ENCODE measurements around the gene BDH1.

The BDH1 gene

DNA sequence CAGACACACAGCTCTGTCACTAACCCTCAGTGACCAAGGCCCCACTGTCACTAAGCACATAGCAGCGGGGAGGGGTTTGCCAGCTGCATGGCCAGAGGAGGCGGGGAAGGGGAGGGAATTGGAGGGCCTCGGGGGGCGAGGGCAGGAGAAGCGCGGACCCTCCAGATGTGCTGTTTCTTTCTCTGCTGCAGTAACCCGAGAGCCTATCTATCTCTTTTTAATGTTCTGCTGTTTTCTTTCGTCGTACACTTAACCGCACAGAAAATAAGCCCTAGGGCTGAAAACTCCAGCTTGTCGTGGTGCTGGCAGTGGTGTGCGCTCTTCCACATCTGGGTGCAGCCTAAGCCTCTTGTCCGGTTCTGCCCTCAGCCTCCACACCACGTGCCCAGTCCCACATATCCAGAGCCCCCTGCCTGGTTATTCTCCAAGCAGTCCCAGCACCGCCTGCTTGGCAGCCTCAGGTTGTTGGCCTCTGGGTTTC is 51.1 kb downstream of the BDH1 start:
- DNase-seq = no peak

DNA sequence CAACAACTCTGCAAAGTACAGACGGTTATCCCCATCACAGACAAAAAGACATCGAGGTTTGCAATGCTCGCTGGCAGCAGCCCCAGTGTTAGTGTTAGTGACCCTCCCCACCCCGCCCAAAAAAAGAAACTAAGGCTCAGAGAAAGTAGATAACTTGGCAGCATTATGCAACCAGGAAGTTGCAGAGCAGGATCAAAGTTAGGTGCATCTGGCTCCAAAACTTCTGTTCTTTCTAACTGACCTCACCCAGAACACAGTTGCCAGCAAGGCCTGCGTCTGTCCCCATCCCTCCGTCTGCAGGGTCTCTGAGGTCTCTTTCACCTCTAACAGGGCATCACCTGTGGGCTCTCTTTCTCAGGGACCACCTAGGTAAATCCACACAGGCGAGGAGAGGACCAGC is 51.5 kb downstream of the BDH1 start:
- no peak for DNase-seq

DNA sequence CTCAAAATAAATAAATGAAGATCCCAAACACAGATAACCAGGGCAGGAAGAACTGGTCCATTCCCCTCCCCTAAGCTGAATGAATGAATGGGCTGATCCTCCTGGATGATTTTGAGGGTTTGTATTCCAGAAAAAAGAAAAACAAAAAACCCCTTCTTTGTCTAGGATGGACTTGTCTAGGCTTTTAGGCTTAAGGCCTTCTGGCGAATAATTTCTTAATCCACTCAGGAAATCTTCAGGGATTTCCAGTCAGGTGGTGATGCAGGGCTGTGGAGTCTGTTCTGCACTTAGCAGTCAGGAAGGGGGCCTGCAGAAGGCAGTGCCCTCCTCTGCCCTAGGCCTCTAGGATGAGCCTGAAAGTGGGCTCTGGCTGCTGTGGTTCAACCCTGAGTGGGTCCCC is 52.1 kb downstream of the BDH1 start:
- DNase-seq = no peak

DNA sequence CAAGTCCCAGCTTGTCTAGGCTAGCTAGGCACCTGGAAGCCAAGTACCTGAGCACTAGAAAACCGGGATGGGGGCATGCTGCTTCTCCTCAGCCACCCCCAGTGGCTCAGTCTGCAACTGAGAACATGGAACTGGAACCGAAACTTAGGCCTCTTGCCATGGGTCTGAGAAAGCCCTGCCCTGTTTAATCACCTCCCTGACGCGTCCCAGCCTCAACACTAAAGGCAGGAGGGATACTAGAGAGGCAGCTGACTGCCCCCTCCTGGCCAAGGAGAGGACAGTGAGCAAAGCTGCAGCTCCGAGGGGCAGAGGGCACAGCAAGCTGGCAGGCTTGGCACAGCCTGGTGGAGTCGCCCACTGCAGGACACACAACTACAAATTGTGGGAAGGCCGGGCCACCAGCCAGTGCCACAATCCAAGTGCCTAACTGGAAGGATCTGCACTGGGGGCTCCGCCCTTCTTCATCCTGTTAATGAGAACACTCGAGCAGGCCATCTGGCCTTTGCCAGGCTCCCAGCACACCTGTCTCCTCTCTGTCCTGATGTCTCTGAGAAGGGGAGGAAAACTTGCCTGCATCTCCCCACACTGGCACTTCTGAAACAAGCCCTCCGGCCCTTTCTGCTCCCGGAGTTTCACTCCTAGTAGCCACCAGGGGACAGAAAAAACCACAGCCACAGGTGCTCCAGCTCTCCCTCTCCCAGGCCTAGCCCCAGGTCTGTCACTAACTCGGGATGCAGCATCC is 53.7 kb downstream of the BDH1 start:
- DNase-seq = no peak

DNA sequence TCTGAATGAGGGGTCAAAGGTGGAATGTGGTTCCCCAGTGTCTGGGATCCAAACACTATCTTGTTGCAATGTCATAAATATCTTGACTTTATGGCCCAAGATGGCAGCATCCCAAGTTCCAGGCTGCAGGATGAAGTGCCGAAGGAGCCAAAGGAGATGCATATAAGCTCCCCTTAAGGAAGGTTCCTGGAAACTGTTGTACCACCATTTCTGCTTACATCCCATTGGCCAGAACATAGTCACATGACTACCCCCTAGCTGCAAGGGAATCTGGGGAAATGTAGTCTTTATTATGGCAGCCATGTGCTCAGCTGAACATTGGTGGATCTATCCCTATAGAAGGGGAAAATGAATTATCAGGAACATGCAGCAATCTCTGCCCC is 54.3 kb downstream of the BDH1 start:
- DNase-seq = no peak

DNA sequence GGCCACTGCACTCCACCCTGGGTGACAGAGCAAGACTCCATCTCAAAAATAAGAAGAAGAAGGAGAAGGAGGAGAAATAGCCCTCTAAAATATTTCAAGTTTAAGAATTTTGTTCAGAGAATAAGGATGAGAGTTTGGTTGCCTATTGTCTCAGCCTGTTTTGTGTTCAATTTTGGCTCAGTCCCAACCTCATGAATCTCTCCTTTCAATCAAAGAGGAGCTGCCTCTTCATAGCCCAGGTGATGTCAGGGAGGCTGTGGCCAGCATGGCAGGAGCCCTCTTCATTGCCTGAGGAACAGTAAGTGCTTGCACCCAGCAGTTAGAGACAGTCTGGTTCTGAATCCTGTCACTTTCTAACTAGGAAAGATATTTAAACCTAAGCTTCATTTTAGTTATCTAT is 55.0 kb downstream of the BDH1 start:
- no peak for DNase-seq

DNA sequence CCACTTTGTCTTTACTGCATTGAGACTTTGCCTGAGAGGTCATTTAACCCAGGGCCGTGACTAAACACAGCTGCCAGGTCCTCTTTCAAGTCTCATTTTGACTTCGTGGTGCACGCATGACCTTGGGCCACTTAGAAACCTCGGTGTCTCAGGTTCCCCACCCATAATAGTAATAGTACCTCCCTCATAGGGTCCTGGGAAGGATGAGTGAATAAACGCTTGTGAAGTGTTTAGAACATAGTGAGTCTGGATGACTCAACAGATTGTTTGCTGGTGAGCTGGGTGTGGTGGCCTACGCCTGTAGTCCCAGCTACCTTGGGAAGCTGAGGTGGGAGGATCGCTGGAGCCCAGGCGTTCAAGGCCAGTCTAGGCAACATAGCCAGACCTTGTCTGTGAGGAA is 56.3 kb downstream of the BDH1 start:
- no peak for DNase-seq

DNA sequence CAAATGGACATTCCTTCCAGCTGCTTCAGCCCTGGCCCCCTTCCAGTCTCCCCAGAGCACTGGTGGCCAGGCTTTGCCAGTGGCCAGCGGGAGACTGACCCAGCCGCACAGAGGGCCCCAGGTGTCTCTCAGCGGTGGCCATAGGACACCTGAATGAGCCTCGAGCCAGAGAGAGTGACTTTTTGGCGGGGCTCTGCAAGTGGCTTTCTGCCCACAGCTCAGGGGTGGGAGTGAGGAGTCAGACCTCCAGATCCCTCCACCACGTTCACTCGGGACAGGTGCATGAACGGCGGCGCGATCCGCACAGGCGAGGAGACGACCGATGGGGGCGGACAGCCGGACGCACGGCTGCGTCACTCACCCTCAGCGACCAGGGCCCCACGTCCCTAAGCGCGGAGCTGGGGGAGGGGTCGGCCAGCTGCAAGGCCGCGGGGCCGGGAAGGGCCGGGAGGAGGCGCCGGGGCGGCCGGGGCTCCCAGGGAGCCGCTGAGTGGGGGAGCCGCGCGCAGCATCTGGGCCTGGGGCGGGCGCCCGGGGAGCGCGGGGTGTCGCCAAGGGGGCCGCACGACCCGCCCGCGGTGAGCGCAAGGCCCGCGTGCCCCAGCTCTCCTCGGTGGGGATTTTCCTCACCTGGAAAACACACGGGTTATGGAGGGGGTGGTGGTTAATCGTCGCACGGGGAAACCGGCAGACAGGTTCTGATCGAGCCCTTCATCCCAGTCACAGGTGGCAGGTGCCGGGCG is 57.1 kb downstream of the BDH1 start:
- no peak for DNase-seq

DNA sequence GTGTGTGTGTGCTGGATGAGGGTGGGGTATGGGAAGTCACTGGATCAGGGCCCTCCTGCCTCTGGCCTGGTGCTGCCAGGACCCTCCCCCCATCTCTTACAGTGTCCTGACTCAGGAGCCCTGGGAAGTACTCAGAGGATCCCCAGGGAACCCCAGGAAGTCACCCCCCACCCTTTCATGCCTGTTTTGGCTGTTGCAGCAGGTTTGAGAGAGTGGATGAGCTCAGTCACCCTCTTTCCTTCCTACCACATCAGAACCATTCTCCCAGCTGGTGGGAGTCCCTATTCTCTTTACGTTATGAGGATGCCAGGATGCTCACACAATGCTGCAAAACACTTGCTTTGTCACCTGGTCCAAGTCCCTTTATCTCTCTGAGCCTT is 59.0 kb downstream of the BDH1 start:
- no peak for DNase-seq

DNA sequence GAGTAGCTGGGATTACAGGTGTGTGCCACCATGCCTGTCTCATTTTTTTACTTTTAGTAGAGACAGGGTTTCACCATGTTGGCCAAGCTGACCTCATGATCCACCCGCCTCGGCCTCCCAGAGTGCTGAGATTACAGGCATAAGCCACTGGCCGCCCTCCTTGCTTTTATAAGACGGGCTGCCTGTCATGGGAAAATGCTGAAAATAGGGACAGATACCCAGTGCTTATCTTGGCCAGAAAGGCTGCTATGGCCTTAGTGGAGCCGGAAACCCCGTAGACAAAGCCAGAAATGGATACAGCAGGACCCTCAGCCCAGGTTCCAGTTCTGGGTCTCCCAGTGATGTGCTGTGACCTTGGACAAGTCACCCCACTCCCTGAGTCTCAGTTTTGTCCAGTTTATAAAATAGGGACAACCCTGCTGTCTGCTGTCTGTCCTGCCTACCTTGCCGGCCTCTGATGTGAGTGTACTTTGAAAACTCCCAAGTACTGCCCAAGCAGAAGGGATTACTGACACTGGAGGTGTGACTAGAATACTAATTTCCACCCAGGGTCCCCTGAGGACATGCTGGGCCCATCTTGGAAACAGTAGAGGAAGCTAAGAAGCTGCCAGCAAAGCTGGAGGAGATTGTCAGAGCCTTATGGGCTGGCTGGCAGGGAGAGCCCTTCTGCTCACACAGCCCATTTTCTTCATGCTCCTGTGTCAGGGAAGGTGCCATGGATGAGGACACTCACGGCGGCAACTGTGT is 59.6 kb downstream of the BDH1 start:
- no peak for DNase-seq

DNA sequence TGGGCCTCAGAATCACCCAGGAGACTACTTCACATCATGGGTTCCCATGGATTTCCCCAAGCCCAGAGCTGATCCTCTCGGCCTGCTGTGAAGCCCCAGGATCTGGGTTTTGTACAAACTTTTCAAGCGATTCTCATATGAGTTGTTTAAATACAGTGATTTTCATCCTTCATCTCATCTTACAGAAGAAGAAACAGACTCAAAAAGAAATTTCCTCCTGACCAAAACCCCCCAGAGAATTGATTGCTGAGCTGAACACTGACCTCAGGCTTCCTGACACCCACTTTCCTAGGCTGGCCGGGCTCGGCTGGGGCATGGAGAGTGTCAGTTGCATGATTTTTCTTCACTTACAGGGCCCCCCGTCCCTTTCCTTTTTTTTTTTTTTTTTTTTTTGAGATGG is 60.3 kb downstream of the BDH1 start:
- DNase-seq = no peak

DNA sequence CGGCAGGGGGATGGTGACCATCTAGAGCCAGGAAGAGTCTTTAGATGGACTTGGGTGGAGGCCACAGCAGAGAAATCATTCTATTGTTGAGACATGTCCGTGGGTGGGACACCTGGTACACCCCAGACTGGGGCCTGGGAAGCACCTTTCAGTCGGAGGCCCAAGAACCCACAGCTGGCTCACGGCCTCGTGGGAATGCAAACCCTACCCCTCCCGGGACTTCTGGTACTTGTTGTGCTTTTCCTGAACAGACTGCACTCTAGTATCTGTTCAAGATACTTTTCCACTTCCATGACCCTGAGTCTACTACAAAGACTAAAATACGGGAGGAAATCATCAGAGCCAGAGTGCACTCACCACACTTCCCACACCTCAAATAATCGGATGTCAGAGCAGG is 60.7 kb downstream of the BDH1 start:
- DNase-seq = no peak

DNA sequence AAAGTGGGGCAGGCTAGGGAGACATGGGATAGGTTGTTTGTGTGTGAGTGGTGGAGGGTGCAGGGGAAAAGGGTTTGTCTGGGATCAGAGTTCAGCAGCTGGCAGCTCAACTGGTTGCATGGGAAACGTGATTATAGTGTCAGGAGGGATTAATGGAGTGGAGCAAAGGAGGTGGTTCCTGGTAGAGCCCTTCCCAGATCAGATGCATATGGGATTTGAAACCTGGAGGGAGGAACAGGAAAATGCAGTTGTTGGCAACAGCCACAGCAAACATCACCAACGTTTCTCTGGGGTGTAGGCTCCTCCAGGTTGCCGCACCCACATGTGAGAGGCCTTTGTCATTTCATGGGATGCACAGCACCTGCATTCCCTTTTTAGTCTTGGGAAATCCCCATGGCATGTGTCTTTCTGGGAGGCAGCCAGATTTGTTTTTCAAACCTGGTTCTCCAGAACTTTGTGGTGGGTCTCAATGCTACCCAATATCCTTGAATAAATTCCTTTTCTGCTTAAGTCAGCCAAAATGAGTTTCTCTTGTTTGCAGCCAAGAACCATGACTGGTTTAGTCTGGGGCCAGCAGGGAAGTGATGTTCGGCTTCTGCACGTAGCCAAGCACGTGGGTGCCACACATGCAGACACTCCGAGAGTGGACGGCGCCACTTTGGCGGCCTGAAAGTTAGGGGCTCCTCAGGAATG is 61.3 kb downstream of the BDH1 start:
- no peak for DNase-seq

DNA sequence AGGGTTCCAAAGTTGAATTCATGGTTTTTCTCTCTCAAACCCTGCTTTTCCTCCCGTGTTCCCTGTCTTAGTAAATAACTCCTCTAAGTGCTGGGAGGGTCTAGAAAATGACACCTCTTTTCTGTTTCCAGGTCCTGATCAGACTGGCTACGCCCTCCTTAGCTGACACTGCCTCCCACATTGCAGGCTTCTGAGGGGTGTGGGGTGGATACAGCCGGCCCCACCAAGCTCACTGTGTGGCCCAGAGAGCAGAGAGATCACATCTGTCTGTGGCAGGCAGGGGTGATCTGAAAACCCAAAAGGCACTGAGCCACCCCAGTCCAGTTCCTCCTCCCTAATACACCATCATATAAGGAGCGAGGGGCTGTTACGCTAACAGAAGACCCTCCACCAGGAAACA is 62.7 kb downstream of the BDH1 start:
- DNase-seq = no peak

DNA sequence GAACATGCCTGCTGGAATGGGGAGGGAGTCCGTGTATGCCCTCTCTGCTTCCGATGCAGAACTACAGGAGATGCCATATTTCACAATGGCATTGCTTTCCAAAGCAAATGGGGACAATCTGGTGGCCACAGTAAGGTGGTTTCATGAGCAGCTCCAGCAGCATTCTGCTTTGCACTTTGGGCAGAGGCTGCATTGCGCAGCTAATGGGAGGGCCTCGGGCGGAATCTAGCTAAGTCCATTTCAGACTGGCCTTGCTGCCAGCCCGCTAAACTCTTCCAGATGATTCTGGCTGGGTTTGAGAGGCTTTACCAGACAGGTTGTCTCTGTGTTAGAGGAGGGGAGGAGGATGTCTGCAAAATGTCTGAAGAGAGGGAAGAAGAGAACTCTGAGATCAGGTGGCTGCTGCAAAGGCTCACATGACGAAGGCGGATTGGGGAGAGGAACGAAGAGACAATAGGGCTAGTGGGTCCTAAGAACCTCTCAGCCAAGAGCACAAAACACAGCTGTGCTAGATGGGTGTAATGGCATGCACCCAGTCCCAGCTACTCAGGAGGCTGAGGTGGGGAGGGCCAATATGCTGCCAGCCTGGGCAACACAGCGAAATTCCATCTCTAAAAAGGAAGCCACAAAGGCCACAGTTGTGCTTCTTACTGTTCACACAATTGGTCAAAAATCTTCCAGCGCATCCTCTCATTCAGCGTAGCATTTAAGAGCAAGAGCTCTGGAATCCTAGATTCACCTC is 63.7 kb downstream of the BDH1 start:
- no peak for DNase-seq

DNA sequence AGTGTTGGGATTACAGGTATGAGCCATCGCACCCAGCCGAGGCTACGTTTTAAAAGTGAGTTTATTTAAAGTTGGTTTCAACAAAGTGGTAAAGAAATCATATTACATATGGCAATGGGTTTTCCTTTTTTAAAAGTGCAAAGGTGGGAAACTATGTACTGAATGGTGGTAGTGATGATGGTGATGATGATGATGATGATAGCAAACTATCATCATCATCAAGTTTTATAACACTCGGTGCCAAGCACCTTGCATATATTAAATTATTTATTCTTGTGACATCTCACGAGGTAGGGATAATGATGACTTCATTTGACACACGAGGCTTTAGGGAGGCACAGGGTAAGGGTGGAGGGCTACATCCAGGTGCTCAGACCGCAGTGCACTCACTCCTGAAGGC is 64.3 kb downstream of the BDH1 start:
- DNase-seq = no peak

DNA sequence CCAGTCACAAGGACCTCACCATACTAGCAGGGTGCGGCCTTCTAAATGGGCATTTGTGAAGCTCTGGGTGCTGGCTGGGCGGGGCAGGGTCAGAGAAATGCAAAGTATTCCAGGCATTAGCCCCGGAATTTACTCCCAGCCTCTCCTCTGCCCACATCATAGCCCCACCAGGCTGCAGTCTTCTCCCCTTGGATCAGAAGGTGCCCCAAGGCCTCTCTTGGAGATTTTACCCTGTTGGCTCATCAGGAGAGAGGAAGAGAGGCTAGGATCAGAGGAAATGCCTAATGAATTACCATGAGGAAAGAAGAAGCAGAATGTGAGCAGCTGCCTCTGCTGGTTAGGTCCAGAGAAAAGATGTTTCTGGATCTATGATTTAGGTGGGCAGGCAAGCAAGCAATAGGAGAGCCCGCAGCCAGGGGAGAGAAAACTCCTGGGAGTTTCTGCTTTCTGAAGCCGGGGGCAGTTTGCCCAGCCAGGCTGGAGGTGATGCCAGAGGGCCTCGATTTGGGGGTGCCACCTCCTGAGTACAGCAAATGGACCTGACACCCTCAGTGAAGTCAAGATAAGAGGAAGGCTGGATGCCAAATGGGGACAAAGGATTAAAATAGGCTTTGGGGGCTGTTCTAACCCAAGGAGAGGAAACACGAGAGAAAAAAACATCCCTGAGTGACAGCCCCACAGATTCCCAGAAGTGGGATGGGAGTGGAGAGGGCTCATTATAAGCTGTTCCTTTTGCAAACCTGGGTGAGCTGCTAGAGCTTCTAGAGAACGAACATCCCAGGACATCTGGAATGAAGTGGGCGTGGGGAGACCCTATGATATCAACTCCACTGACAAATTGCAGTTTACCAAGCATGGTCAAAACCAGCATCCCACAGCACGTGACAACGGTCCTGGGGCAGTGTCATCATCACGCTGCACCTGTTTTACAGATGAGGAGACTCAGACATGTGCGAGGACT is 65.4 kb downstream of the BDH1 start:
- no peak for DNase-seq

DNA sequence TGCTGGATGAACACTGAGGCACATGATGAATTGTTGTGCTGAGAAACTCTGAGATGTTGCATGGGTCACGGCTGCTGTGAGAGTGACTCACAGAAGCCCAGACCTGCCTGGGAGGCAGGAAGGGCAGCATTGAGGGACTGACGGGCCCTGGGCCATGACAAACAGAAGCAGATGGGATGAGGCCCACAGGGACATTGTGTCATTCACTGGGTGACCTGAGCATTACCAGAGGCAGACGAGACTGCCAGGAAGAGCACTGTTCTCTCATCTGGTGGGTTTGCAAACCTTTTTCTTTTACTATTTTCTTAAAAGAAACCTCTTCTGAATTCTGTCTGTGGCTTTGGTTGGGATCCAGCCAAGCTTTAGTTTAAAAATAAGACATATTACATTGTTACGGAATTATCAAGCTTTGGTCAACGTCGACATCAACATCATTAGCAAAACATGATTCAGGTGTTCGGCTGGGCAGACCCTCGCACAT is 67.8 kb downstream of the BDH1 start:
- DNase-seq = no peak

DNA sequence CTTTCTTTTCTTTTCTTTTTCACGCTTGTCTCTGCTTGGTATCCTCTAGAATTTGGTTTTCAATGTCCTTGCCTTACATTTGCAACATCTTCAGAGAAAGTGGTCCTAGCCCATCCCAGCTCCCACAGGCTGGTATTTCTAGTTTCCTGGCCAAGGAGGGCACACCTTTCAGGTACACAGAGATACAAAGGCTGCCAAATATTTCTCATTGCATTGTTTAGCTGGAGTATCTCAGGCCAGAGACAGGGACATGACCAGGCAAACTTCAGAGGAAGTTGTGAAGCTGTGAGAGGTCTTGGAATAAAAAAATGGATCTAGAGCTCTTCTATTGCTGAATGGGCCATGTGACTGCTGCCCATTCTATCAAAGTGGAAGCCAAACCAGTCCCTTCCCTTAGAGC is 68.9 kb downstream of the BDH1 start:
- no peak for DNase-seq

DNA sequence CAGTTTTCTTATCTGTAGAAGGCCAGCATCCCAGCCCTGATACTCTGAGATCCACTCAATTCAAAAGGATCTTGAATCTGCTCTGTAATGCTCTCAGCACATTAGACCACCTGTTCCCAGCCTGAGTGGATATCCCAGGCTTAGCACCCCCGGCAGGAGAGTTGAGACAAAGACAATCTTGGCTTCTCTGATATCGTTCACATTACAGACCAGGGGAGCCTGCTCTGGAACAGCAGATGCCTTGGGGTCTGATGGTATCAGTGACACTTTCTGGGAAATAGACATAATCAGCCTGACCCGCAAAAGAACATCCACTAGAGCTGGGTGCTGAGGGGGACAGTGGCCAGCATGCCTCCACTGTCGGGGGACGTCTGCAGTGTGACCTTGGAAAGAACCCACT is 70.6 kb downstream of the BDH1 start:
- no peak for DNase-seq

DNA sequence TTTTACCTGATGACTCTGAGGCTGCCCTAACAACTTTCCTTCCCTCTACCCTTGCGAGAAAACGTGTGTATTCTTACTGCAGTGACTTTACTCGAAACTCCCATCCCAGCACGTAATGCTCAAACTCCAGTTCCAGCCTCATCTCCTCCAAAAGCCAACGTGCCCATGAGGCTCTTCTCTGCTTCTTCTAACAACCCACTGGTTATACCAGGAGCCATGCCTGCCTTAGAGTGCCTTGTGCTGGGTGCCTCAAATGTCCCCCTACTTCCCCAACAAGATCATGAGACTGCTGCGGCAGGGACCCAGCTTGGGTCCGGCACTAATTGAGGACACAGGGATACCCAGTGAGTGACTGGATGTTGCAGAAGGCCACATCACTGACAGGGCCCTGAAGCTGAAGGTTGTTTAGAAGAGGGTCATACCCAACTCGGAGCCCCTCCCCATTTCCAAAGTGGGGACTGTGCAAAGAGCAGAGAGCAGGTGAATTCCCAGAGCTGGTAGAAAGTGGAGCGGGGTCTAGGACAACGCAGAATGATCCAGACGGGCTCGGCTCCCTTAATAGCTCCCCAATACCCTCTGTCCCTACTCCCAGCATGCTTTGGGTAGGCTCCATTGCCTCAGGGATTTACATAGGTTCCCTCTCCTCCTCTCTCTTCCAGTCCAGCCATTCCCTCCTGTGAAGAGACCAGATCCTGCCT is 71.4 kb downstream of the BDH1 start:
- DNase-seq = no peak

All from NCI-H1105 (cell line).